Kidney (tissue), 14 donors: ENCODE measurements around the gene SULT1C3. TPM values are rescaled to one million over a fixed set of nuclear protein-coding genes. Genes with fewer than 3 reads are reported as not detected.

Experiments
- DNase-seq, 5 donors: peaks; one replicate each; pipeline ENCODE4 v3.0.0-alpha.2; 2013 to 2020
- FAIRE-seq: peaks from 2 replicates; lab custom pipeline; 2012; peaks lifted over from hg19 to GRCh38; lab: Jason Lieb, UNC
- H3K27ac ChIP-seq, 2 donors: one replicate each; pipeline ENCODE4 v1.7.0; 2013; ENCODE audit warnings: low read depth in 2 of 2, low read length in 2 of 2, inconsistent platforms in 1 of 2
- H3K27me3 ChIP-seq: one replicate; pipeline ENCODE4 v1.7.1; 2013; ENCODE audit warnings: low read length, inconsistent platforms; ENCODE audit not compliant: control insufficient read depth, insufficient read depth
- H3K36me3 ChIP-seq, 3 donors: one replicate each; pipeline versions ENCODE4 v1.7.0 to v1.7.1; 2013; ENCODE audit warnings: low read length in 3 of 3, control low read depth in 1 of 3, inconsistent platforms in 1 of 3; ENCODE audit not compliant: insufficient read depth in 3 of 3, control insufficient read depth in 2 of 3
- H3K4me1 ChIP-seq, 3 donors: one replicate each; pipeline versions ENCODE4 v1.7.0 to v1.7.1; 2013; ENCODE audit warnings: low read length in 3 of 3, inconsistent platforms in 1 of 3, low read depth in 1 of 3; ENCODE audit not compliant: control insufficient read depth in 2 of 3, insufficient read depth in 2 of 3
- H3K4me3 ChIP-seq, 3 donors: one replicate each; pipeline versions ENCODE4 v1.7.0 to v1.8.1; 2013; ENCODE audit warnings: low read length in 3 of 3, control low read depth in 1 of 3, inconsistent platforms in 1 of 3
- H3K9ac ChIP-seq, 3 donors: one replicate each; pipeline versions ENCODE4 v1.7.0 to v1.7.1; 2013; ENCODE audit warnings: low read length in 3 of 3, control low read depth in 1 of 3, inconsistent platforms in 1 of 3
- H3K9me3 ChIP-seq, 3 donors: one replicate each; pipeline versions ENCODE4 v1.7.0 to v1.7.1; 2013; ENCODE audit warnings: low read length in 3 of 3, control low read depth in 1 of 3, inconsistent platforms in 1 of 3; ENCODE audit not compliant: control insufficient read depth in 2 of 3, insufficient read depth in 1 of 3
- intact Hi-C: fragments of 100-400 bp; cut with DNase I; formaldehyde crosslinking; loops from one replicate; pipeline ENCODE4 v1.11.1; 2022
- polyA plus RNA-seq: library from polyadenylated mRNA; stranded (reverse); fragments of 350-450 nt; fragmentation: Illumina TruSeq; extraction: RNeasy Lipid Tissue Mini Kit (QIAGEN cat#74804); gene quantifications from one replicate; pipeline ENCODE4 v1.2.3, GENCODE V29; 2014; ENCODE audit warnings: low read depth, low replicate concordance; ENCODE audit not compliant: insufficient read depth
- total RNA-seq: library from RNA; stranded (reverse); fragmentation: NEBNext Ultra II Directional; extraction: Animal tissue kit (Norgen Biotek cat#: 25700); gene quantifications from one replicate; pipeline ENCODE4 v1.2.1, GENCODE V29; 2021
- TF ChIP-seq, protein P1 (sequence below): IDR thresholded peaks from 3 replicates; pipeline ENCODE4 v1.5.1; 2012; ENCODE audit warnings: mild to moderate bottlenecking, moderate library complexity, borderline replicate concordance; ENCODE audit not compliant: insufficient read depth; ENCODE audit errors: extremely low read depth
- donor health status: control.
- donor health status: control.
- donor health status: control.
- donor health status: control.
- donor health status: control.
- donor health status: DM: yes; HTN: yes; CAD: no.
- donor health status: Normal renal cell carcinoma (clear cell type).

The SULT1C3 gene
- total and polyA plus RNA-seq, 2 donors from 2014 or later: not detected

GRCh38 chr2:108257757-108258331, 18.1 kb downstream of the SULT1C3 start:
- FAIRE-seq: no peak
- DNase-seq: no peak
- Histone ChIP-seq H3K36me3 (no peaks in the 10 kb centered on the region), H3K4me1 (peaks cover 0 to 5% (median 0%) of the 10 kb centered on the region in 3 donors), H3K27ac (no peak overlapping the region), H3K9ac (no peak overlapping the region), H3K9me3 (no peaks in the 10 kb centered on the region), H3K27me3 (no peaks in the 10 kb centered on the region), H3K4me3 (no peak overlapping the region)
- TF ChIP-seq, protein P1, sequence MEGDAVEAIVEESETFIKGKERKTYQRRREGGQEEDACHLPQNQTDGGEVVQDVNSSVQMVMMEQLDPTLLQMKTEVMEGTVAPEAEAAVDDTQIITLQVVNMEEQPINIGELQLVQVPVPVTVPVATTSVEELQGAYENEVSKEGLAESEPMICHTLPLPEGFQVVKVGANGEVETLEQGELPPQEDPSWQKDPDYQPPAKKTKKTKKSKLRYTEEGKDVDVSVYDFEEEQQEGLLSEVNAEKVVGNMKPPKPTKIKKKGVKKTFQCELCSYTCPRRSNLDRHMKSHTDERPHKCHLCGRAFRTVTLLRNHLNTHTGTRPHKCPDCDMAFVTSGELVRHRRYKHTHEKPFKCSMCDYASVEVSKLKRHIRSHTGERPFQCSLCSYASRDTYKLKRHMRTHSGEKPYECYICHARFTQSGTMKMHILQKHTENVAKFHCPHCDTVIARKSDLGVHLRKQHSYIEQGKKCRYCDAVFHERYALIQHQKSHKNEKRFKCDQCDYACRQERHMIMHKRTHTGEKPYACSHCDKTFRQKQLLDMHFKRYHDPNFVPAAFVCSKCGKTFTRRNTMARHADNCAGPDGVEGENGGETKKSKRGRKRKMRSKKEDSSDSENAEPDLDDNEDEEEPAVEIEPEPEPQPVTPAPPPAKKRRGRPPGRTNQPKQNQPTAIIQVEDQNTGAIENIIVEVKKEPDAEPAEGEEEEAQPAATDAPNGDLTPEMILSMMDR: no peak
- intact Hi-C loops: no loop called here

DNA sequence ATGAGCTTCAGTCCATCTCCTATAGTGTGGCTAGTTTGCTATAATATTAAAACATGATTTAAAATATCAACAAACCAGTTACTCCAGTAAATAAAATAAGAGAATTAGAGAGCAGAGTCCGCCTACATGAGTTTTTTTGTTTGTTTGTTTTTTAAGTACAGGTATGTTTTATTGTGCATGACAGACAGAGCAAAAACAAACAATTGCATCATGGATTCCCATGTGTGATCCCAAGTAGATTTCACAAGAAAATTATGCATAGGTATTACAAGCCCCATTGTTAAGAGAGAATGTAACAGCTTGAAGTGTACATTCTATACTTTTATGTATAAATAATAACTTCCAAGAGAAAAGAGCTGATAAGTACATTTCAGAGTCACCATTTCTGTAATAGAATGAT, 21.0 kb downstream of the SULT1C3 start:
- H3K9ac ChIP-seq: no peak overlapping the region
- no peaks in the 10 kb centered on the region for H3K27me3 ChIP-seq
- peaks cover 0 to 8% (median 0%) of the 10 kb centered on the region in 3 donors for H3K4me1 ChIP-seq
- no peaks in the 10 kb centered on the region for H3K36me3 ChIP-seq
- H3K4me3 ChIP-seq: no peak overlapping the region
- intact Hi-C loops: no loop called here
- FAIRE-seq (no peak), DNase-seq (no peak)
- H3K9me3 ChIP-seq: no peaks in the 10 kb centered on the region
- H3K27ac ChIP-seq: no peak overlapping the region
- TF ChIP-seq, protein P1: no peak

GRCh38 chr2:108262036-108262435, 22.3 kb downstream of the SULT1C3 start:
- TF ChIP-seq, protein P1: no peak
- no peak overlapping the region for H3K4me3 ChIP-seq
- peaks cover 0 to 8% (median 3%) of the 10 kb centered on the region in 3 donors for H3K4me1 ChIP-seq
- FAIRE-seq (no peak), DNase-seq (peak in 1 of 5 donors; percentile 20)
- H3K27ac ChIP-seq: no peak overlapping the region
- no peaks in the 10 kb centered on the region for H3K27me3 ChIP-seq
- intact Hi-C loops: no loop called here
- no peak overlapping the region for H3K9ac ChIP-seq
- no peaks in the 10 kb centered on the region for H3K36me3 ChIP-seq
- H3K9me3 ChIP-seq: no peaks in the 10 kb centered on the region

GRCh38 chr2:108263401-108263800, 23.6 kb downstream of the SULT1C3 start:
- DNase-seq: no peak
- H3K4me1 ChIP-seq: peaks cover 0 to 8% (median 3%) of the 10 kb centered on the region in 3 donors
- no peak for FAIRE-seq
- H3K27me3 ChIP-seq: no peaks in the 10 kb centered on the region
- TF ChIP-seq, protein P1: no peak
- H3K36me3 ChIP-seq: no peaks in the 10 kb centered on the region
- no peak overlapping the region for H3K4me3 ChIP-seq
- no peaks in the 10 kb centered on the region for H3K9me3 ChIP-seq
- intact Hi-C loops: no loop called here
- H3K27ac ChIP-seq: no peak overlapping the region
- H3K9ac ChIP-seq: no peak overlapping the region
